PC-9 (cell line): Measurements from ENCODE around the gene MOB3C. TPM values are rescaled to one million over a fixed set of nuclear protein-coding genes. Genes with fewer than 3 reads are reported as not detected.

Experiments used
- BruUV-seq: library from RNA; stranded (reverse); fragments of 400-500 nt; replicated peaks from 2 replicates; lab custom pipeline; 2021; lab: Mats Ljungman, UMichigan
- CTCF ChIA-PET: fragments of 300-600 bp; sonication (Branson Sonifier 250); formaldehyde crosslinking; loops from one replicate; lab custom pipeline; 2022; ENCODE audit warnings: antibody characterized with exemption; lab: Charles Lee
- POLR2A ChIA-PET: fragments of 300-600 bp; sonication (Branson Sonifier 250); formaldehyde crosslinking; loops from one replicate; lab custom pipeline; 2022; ENCODE audit warnings: antibody characterized with exemption; ENCODE audit not compliant: unreplicated experiment; lab: Charles Lee
- DNase-seq, 2 experiments: peaks; one replicate each; pipeline versions ENCODE4 v3.0.0 to v3.0.0-alpha.2; 2015 to 2022; ENCODE audit warnings: mixed read lengths in 1 of 2
- H2AFZ ChIP-seq: fragments of 200-600 bp; sonication (generic); 2 replicates; pipeline ENCODE4 v1.8.1; 2017; ENCODE audit warnings: antibody characterized with exemption
- H3F3A ChIP-seq: fragments of 200-600 bp; sonication (generic); 2 replicates; pipeline ENCODE4 v1.8.1; 2017; ENCODE audit warnings: antibody characterized with exemption, mild to moderate bottlenecking, low read depth; ENCODE audit not compliant: insufficient read depth
- H3K27ac ChIP-seq: fragments of 200-600 bp; sonication (generic); 2 replicates; pipeline ENCODE4 v1.6.1; 2016; ENCODE audit warnings: mixed run types
- H3K27me3 ChIP-seq: fragments of 200-600 bp; sonication (generic); 2 replicates; pipeline ENCODE4 v1.6.1; 2016; ENCODE audit warnings: low read depth, mixed run types; ENCODE audit not compliant: insufficient read depth
- H3K36me3 ChIP-seq: fragments of 200-600 bp; sonication (generic); 2 replicates; pipeline ENCODE4 v1.6.1; 2016; ENCODE audit warnings: low read depth, mixed run types
- H3K4me1 ChIP-seq: fragments of 200-600 bp; sonication (generic); replicated peaks from 2 replicates; pipeline ENCODE4 v1.6.1; 2016; ENCODE audit warnings: mixed run types; ENCODE audit not compliant: insufficient read depth
- H3K4me2 ChIP-seq: fragments of 200-600 bp; sonication (generic); 2 replicates; pipeline ENCODE4 v1.6.1; 2017; ENCODE audit warnings: mixed run types
- H3K4me3 ChIP-seq: fragments of 200-600 bp; sonication (generic); 2 replicates; pipeline ENCODE4 v1.6.1; 2016; ENCODE audit warnings: mixed run types
- H3K79me2 ChIP-seq: fragments of 200-600 bp; sonication (generic); 2 replicates; pipeline ENCODE4 v1.6.1; 2017; ENCODE audit warnings: low read depth, mixed run types
- H3K9me2 ChIP-seq: fragments of 200-600 bp; sonication (generic); 2 replicates; pipeline ENCODE4 v1.8.1; 2017; ENCODE audit warnings: mild to moderate bottlenecking; ENCODE audit not compliant: insufficient read depth
- H3K9me3 ChIP-seq: fragments of 200-600 bp; sonication (generic); 2 replicates; pipeline ENCODE4 v1.8.1; 2016; ENCODE audit warnings: low read depth; ENCODE audit not compliant: insufficient read depth
- H4K20me1 ChIP-seq: fragments of 200-600 bp; sonication (generic); 2 replicates; pipeline ENCODE4 v1.8.1; 2017; ENCODE audit not compliant: insufficient read depth
- CTCF ChIP-seq: fragments of 200-600 bp; sonication (generic); conservative IDR thresholded peaks from 2 replicates; pipeline ENCODE4 v1.6.1; 2017; ENCODE audit warnings: mixed run types, antibody characterized with exemption, mild to moderate bottlenecking, moderate library complexity
- EZH2 ChIP-seq: fragments of 200-600 bp; sonication (generic); IDR thresholded peaks from 2 replicates; pipeline ENCODE4 v1.8.0; 2017; ENCODE audit warnings: antibody characterized with exemption, low read depth
- intact Hi-C: fragments of 100-400 bp; cut with micrococcal nuclease; formaldehyde crosslinking; loops from one replicate; pipeline ENCODE4 v1.10.0; 2022; ENCODE audit not compliant: unreplicated experiment
- total RNA-seq: library from RNA; stranded (reverse); gene quantifications from 2 replicates; pipeline ENCODE4 v1.2.3, GENCODE V29; 2021

The MOB3C gene
- total RNA-seq, 1 experiment from 2014 or later: 35.2 TPM

DNA sequence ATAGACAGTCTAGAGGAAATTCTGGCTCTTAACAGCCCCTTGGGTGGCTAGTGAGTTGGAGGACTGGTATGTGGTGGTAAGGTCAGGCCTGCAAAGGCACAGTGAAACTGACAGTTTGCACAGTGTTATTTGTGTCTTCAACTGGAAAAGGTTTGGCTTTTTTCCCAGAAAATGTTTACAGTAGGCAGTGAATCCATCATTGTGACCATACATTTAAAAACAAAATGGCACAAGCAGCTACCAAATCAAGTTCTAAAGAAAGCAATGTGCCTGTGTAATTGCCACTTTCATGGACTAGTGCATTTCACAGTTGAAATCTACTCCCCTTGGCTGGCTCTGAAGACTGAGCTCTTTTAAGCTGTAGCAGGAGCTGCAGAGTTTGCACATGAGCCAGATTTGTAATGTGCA is 26.8 kb upstream of the MOB3C start:
- CTCF ChIA-PET: interaction anchor here (0.6 to 1.0 kb wide), 5 partner anchors 8 to 83 kb away, joined by 3 to 14 read pairs (median 3); no protein-coding TSS in a partner anchor
- Histone ChIP-seq H3K27ac (peak overlapping the region; percentile 62), H3K27me3 (no peaks in the 10 kb centered on the region), H3K4me2 (peak overlapping the region; percentile 59), H4K20me1 (no peaks in the 10 kb centered on the region), H3F3A (peaks cover 17% of the 10 kb centered on the region), H3K36me3 (peaks cover 8% of the 10 kb centered on the region; the same call in 1 of the 2 replicates), H3K9me3 (no peaks in the 10 kb centered on the region), H2AFZ (no peak overlapping the region), H3K4me1 (peaks cover 23% of the 10 kb centered on the region), H3K79me2 (no peaks in the 10 kb centered on the region), H3K9me2 (no peaks in the 10 kb centered on the region), H3K4me3 (no peak overlapping the region)
- DNase-seq: peak; percentile 55 to 95
- BruUV-seq: no TSS peak
- TF ChIP-seq EZH2: no peak
- TF ChIP-seq CTCF: no peak
- POLR2A ChIA-PET: interaction anchor here (0.5 to 1.1 kb wide), 5 partner anchors 25 to 1060 kb away, joined by 3 to 8 read pairs (median 3); partner anchors contain the start of genes MKNK1, MOB3C and NASP
- intact Hi-C loops: loop anchor here (2.0 kb wide), 1 partner anchor 39 kb away; the partner anchor contains the start of gene MKNK1

DNA sequence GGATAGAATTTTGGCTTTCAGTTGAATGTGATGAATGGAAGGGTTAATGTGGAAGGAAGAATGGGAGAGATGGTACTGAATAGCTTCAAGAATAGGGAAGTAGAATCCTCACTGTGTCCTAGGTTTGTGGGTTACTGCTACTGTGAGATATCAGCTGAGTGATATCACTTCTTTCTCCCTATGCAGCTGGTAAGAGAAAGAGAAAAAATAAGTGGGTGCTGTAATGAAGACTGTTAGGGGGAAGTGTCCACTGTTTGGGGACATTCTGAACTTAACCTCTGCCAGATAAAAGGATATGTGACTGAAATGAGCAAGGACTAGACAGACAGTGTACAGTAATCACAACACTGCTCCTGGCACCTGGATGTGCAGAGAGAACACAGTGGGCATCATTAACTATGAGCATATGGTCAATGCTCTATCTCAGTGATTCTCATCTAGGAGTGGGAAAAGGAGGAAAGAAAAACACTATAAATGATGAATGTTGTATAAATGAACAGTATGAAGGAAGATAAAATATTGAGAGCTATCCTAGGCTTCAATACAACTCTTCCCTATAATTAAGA is 25.6 kb upstream of the MOB3C start:
- H3K36me3 ChIP-seq: peaks cover 8% of the 10 kb centered on the region; the same call in 1 of the 2 replicates
- H3K9me3 ChIP-seq: no peaks in the 10 kb centered on the region
- no peaks in the 10 kb centered on the region for H4K20me1 ChIP-seq
- no peaks in the 10 kb centered on the region for H3K27me3 ChIP-seq
- H3K27ac ChIP-seq: peak overlapping the region; percentile 62; the same call in 1 of the 2 replicates
- no peak overlapping the region for H2AFZ ChIP-seq
- TF ChIP-seq EZH2: no peak
- TF ChIP-seq CTCF: no peak
- intact Hi-C loops: loop anchor here (2.0 kb wide), 1 partner anchor 37 kb away; the partner anchor contains the start of gene MKNK1
- no peak for DNase-seq
- H3K4me2 ChIP-seq: no peak overlapping the region; the same call in 1 of the 2 replicates
- H3K9me2 ChIP-seq: no peaks in the 10 kb centered on the region
- H3K4me3 ChIP-seq: no peak overlapping the region
- no peaks in the 10 kb centered on the region for H3K79me2 ChIP-seq
- H3K4me1 ChIP-seq: peaks cover 23% of the 10 kb centered on the region
- BruUV-seq: no TSS peak
- H3F3A ChIP-seq: peaks cover 17% of the 10 kb centered on the region
- ChIA-PET CTCF (no interaction called here), POLR2A (no interaction called here)

GRCh38 chr1:46639547-46639946 is 22.9 kb upstream of the MOB3C start:
- Histone ChIP-seq H3F3A (peaks cover 17% of the 10 kb centered on the region), H3K4me2 (no peak overlapping the region), H3K9me3 (no peaks in the 10 kb centered on the region), H3K27me3 (no peaks in the 10 kb centered on the region), H3K27ac (no peak overlapping the region), H3K4me1 (peaks cover 23% of the 10 kb centered on the region), H3K79me2 (no peaks in the 10 kb centered on the region), H4K20me1 (no peaks in the 10 kb centered on the region), H2AFZ (no peak overlapping the region), H3K9me2 (no peaks in the 10 kb centered on the region), H3K36me3 (peaks cover 11% of the 10 kb centered on the region; the same call in 1 of the 2 replicates), H3K4me3 (no peak overlapping the region)
- DNase-seq: no peak
- CTCF ChIA-PET: interaction anchor here (1.0 kb wide), 1 partner anchor 16 kb away, joined by 5 read pairs; no protein-coding TSS in a partner anchor
- no TSS peak for BruUV-seq
- no peak for TF ChIP-seq CTCF
- no peak for TF ChIP-seq EZH2
- POLR2A ChIA-PET: no interaction called here
- intact Hi-C loops: no loop called here
